GM21367 (cell line): ENCODE measurements around the gene MYF6.

ENCODE experiments used
- ATAC-seq: cut with Tn5 transposase; IDR thresholded peaks from one replicate; pipeline ENCODE4 v1.9.1; 2021; ENCODE audit not compliant: unreplicated experiment

MYF6 gene

GRCh38 chr12:80754274-80754673, 46.8 kb downstream of the MYF6 start:
- ATAC-seq = no peak

GRCh38 chr12:80756875-80757274, 49.4 kb downstream of the MYF6 start:
- peak; percentile 69 for ATAC-seq
